Measurements from ENCODE around the gene CIB4.

CIB4 gene

GRCh38 chr2:26640781-26641564 is at the start of gene CIB4:
Gene CIB4 (minus strand): TSS chr2:26641366. CDS start chr2:26641314, 52 bp downstream.
- no peak for DNase-seq (ENCODE audit: low read depth, low spot score)

- DNase-seq (ENCODE audit: low read depth, low spot score) = no peak
These were observed 46.6 kb upstream of the CIB4 start for GRCh38 chr2:26687801-26688200.

- DNase-seq (ENCODE audit: low read depth, low spot score) = no peak
These were observed 46.2 kb upstream of the CIB4 start for GRCh38 chr2:26687328-26687727.

- DNase-seq (ENCODE audit: low read depth, low spot score) = no peak
These were observed 45.0 kb upstream of the CIB4 start for GRCh38 chr2:26685989-26686839.

GRCh38 chr2:26685341-26685740 is 44.2 kb upstream of the CIB4 start:
- DNase-seq (ENCODE audit: low read depth, low spot score) = no peak

- DNase-seq (ENCODE audit: low read depth, low spot score) = no peak
These were observed 42.4 kb upstream of the CIB4 start for GRCh38 chr2:26683583-26683982.

GRCh38 chr2:26682155-26682554 is 41.0 kb upstream of the CIB4 start:
- DNase-seq (ENCODE audit: low read depth, low spot score) = no peak

- no peak for DNase-seq (ENCODE audit: low read depth, low spot score)
These were observed 40.5 kb upstream of the CIB4 start for GRCh38 chr2:26681656-26682055.

GRCh38 chr2:26679867-26680266 is 38.7 kb upstream of the CIB4 start:
- DNase-seq (ENCODE audit: low read depth, low spot score) = no peak

GRCh38 chr2:26678035-26678434 is 36.9 kb upstream of the CIB4 start:
- no peak for DNase-seq (ENCODE audit: low read depth, low spot score)

GRCh38 chr2:26675651-26676255 is 34.6 kb upstream of the CIB4 start:
- DNase-seq (ENCODE audit: low read depth, low spot score) = no peak

- no peak for DNase-seq (ENCODE audit: low read depth, low spot score)
These were observed 33.6 kb upstream of the CIB4 start for GRCh38 chr2:26674771-26675170.

GRCh38 chr2:26674002-26674751 is 33.0 kb upstream of the CIB4 start:
- no peak for DNase-seq (ENCODE audit: low read depth, low spot score)

GRCh38 chr2:26672818-26673393 is 31.7 kb upstream of the CIB4 start:
- DNase-seq (ENCODE audit: low read depth, low spot score) = no peak

- DNase-seq (ENCODE audit: low read depth, low spot score) = no peak
These were observed 31.1 kb upstream of the CIB4 start for GRCh38 chr2:26672112-26672817.

GRCh38 chr2:26671691-26672090 is 30.5 kb upstream of the CIB4 start:
- DNase-seq (ENCODE audit: low read depth, low spot score) = no peak

- DNase-seq (ENCODE audit: low read depth, low spot score) = no peak
These were observed 29.8 kb upstream of the CIB4 start for GRCh38 chr2:26670931-26671460.

- no peak for DNase-seq (ENCODE audit: low read depth, low spot score)
These were observed 29.0 kb upstream of the CIB4 start for GRCh38 chr2:26670171-26670570.

- DNase-seq (ENCODE audit: low read depth, low spot score) = no peak
These were observed 27.9 kb upstream of the CIB4 start for GRCh38 chr2:26668856-26669750.

Measured in brain pericyte (primary cell).